Measurements from ENCODE around the gene IGFALS.

The IGFALS gene

DNA sequence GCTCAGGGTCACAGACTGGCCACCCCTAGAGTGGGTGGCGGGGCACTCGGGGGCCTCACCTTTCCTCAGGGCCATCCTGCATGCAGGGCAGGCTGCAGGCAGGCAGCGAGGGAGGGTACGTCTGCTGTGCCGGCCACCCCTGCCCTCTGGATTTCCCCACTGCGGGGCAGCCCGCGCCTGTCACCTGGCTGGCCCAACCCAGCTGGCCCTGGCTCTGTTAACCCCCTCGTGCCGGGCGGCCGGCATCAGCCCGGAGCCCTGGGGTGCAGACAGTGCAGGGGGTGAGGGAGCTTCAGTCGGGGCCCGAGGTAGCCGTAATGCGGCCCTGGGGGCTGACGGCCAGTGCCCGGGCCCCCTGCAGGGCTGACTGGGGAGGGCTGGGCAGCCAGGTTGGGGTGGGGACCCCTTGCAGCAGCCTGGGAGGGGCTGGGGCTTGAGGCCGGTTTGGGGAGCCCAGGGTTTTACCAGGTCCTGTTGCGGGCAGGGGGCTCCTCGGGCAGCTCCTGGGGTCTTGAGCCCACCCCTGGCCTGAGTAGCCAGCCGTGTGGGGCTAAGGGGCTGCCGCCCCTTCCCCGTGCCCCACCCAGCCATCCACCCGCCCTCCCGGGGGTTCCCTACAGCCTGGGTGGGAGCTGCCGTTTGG lies at the start of gene IGFALS:
TSS of gene IGFALS (minus strand) at position 128 of the 643 bp plus-strand sequence. CDS start at position 75, 53 bp downstream.
- DNase-seq = no peak

DNA sequence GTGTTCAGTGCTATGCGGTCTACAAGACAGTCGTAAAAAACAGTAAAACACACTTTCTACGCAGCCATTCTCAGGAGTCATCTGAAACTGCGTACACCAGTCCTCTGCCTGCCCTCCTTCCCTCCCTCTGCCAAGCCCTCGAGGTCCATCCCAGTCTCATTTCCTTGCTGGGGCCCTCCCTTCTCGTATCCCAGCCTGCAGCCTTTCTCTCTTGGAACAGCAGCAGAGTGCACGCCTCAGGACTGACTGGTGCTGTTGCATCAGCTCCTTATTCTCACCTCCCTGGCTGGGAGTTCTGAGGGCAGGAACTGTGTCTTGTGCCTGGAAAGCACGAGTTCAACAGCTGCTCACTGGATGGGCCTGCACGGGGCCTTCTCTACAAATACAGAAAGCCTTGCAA lies 46.0 kb upstream of the IGFALS start:
- DNase-seq = peak; percentile 83

DNA sequence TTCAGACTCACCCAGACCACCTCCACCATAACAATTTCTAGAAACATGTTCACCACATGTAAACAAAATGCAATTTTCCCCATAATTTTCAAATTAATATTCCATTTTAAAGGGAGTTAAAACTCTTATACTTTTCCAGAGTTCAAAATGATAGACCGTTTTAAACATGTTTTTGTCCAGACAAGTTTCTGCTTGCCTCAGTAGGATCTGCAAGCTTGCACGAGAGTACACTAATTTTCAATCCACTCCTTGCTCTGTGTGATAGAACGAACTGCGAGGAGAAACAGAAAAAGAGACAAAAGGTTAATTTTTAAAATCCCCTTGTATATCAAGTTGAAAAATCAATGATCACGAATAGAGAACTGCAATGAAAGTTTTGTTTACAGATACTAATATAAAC lies 40.6 kb upstream of the IGFALS start:
- no peak for DNase-seq

DNA sequence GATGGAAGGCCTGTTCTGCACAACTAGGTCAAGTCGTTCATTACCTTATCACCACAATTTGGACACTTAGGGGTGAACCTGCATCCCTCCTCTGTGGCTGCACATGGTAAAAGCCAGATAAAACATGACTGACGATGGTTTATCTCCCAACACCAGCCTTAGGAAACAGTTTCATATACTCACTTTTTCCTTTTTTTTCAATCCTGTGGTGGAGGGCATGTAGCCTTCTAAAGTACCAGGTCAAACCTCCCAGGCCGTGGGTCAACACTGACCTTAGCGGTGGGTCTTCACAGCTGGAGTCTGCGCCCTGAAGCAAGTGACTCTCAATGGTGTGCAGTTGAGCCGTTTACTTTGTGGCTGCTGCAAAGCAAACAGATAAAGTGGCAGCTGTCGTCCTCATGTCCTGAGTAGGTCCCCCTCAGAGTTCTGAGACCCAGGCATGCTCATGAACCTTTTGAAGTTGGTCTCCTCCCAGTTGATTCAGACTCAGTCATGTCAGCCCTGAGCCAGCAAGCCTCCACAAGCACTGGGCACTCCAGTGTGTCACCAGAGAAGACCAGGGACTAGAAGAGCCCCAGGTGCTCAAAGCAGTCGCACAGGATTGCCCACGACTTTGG lies 39.4 kb upstream of the IGFALS start:
- DNase-seq = no peak

DNA sequence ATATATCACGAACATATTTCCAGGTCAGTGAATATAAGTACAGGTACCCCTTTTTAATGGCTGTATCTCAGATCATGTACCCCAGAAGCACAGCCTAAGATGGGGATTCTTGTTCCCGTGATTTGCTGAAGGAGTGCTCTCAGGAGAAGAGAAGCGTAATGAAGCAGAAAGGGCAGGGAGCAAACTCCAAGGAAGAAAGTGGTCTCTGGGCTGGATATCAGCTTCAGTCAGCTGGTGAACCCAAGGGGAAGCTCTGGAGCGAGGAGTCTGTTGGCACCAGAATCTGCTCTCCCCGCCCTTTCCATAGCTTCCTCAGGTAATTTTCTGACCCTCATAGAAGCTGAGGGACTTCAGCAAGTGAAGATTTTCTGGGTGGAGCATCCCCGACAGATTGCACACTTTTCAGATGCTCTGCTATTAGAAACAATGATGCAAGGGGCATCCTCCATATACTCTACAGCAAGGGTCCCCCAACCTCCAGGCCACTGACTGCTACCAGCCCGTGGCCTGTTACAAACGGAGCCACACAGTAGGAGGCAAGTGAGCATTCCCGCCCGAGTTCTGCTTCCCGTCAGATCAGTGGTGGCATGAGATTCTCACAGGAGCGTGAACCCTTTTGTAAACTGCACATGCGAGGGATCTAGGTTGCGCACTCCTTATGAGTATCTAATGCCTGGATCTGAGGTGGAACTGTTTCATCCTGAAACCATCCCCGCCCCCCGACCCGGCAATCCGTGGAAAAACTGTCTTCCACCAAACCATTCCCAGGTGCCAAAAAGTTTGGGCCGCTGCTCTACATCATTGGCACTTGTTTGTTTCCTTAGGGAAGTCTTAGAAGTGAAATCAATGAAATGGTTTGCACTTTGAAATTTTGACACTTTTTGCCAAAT lies 37.9 kb upstream of the IGFALS start:
- DNase-seq = no peak

DNA sequence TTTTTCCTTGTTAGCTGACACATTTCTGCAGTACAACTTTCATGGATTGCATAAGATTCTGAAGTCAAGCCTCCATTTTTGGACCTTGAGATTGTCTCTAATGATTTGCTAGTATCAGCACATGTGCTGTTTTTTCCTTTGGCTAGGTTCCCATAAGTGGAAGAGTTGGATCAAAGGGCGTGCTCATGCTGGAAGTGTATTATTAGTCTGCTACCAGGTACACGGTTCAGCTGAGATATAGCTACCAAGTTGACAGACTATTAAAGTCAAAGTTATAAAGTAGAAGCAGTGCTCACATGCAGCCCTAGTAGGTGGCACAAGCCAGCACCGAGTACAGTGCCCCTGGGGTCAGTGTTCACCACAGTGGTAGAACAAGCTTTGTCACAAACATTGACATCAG lies 36.7 kb upstream of the IGFALS start:
- no peak for DNase-seq

DNA sequence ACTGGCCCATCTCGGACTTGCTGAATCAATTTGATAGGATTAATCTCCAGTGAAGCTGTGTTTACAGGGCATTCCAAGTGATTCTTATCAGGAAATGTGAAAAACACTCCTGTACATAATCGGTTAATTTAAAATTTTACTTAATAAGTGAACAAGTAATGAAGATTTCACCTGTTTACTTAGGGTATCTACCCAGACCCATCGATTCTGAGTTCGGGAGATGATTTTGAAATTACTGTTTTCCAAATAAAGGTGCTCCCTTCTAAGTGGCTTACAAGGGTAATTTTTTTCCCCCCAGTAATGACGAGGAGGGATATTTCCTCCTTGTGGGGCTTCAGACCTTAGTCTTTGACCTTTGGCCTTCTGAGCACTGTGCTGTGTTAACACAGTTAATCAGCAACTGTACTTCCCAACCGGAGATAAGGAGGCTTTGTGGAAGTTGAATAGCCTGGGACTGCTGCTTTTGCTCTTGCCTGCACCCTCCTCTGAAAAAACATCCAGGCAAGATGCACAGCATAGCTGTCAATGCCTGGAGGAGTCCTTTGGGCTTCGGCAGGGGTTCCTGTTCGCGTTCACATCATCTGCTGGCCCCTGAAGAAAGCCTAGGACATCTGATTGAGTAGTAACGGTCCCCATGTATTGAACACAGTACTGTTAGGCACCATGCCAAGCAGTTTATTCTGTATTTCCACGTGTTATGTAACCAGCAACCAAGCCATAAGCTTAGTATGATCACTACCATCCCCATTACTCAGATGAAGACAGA lies 35.3 kb upstream of the IGFALS start:
- DNase-seq = no peak

DNA sequence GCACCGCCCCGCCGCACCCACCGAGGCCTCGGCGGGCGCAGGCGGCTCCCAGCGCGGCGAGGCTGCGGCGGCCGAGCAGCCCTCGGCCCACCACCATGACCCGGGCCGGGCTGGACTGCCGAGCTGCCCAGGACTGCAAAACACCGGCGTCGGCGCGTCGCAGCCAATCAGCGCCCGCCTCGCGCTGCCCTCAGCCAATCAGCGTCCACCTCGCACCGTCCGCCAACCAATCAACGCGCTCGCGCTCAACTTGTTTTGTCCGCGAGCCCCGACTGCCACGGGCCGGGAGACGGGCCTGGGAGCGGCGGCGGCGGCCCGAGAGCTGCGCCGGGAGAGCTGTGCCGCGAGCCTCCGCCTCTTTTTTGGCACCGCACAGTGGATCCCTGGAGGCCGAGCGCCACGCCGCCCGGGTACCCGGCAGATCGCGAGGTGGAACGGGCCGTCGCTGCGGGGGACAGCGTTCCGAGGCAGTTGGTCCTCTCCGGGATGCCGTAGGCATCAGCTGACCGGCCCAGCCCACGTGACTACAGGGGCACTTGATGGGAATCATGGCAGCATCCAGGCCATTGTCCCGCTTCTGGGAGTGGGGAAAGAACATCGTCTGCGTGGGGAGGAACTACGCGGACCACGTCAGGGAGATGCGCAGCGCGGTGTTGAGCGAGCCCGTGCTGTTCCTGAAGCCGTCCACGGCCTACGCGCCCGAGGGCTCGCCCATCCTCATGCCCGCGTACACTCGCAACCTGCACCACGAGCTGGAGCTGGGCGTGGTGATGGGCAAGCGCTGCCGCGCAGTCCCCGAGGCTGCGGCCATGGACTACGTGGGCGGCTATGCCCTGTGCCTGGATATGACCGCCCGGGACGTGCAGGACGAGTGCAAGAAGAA lies 33.4 kb upstream of the IGFALS start, which contains the start of the genes FAHD1 and HAGH:
TSS of gene FAHD1 (plus strand) at position 516 of the 883 bp plus-strand sequence. CDS start at position 549, 33 bp downstream.
TSS of gene HAGH (minus strand) at position 135 of the 883 bp plus-strand sequence. CDS start at position 97, 38 bp downstream.
- DNase-seq = peak; percentile 92

DNA sequence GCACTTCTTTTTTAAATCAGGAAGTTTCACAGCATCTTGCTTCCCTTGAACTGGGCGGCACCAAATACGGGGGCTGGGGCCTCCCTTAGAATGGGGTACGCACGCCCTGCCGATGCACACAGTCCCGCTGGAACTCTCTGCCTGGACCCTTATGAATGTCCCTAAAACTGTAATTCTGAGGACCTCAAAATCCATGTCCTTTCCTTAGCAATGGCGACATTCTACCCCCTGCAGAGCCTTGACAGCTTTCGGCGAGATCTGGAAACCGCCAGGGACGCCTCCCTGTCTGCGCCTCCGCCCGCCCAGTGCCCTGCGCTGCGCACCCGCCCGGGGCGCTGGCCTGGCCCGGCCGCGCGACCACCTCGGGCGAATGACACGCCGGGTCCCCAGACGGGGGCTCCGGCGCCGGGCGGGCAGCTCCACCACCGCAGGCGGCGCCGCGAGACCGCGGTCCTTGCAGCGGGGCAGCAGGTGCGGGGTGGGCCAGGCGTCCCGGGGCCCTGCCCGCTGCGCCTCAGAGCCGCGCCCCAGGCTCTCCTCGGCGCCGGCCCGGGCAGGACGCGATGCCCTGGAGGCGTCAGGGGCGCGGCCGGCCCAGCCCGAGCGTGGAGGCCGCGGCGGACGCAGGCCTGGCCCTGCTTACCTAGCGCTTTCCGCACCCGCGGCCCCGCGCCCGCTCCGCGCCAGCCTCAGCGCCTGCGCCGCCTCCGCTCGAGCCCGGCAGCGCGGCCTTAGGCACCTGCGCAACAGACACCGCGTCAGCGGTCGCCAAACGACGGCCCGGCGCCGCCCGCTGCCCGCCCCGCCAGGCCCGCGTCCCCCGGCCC lies 32.6 kb upstream of the IGFALS start:
- DNase-seq = peak; percentile 27

DNA sequence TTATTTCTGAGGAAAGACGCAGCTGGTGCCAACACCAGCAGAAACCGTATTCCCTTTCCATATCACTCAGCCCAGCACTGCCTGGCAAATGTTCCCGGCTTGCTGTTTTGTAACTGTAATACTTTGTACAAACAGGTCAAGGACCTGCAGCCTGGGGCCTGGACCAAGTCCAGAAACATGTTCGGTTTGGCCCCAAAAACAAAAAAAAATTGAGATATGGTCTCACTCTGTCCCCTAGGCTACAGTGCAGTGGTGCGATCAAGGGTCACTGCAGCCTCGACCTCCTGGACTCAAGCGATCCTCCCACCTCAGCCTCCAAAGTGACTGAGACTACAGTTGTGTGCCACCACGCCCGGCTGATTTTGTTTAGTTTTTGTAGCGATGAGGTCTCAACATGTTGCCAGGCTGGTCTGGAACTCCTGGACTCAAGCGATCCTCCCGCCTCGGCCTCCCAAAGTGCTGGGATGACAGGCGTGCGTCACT lies 31.9 kb upstream of the IGFALS start:
- no peak for DNase-seq

DNA sequence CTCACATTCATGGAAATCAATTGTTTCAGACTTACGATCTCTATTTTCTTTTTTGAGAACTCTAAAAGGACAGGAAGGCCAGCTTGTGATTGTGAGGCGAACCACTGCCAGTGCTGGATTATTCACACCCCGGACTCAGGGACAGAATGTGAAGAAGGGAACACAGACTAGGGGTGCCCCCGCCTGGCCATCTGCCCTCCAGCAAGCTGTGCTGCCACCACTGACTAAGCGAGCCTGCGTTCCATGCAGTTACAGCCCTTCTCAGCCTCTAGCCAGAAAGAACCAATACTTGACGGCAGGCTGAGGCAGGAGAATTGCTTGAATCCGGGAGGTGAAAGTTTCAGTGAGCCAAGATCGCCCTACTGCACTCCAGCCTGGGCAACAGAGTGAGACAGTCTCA lies 30.3 kb upstream of the IGFALS start:
- peak; percentile 24 for DNase-seq

DNA sequence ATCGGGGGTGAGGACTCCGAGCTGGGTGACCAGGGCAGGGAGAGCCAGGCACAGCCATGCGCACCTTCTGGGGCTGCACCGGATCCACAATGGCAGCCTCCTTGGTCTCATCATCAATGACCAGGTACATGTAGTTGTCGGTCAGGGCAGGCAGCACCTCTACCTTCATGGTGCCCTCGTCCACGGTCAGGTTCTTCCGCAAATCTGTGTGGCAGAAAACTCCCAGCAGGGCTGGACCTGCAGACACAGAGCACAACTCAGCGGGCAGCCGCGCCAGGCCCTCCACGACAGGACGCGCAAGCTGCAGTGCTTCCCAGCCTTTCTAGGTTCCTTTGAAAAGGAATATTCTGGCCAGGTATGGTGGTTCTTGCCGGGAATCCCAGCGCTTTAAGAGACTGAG lies 29.3 kb upstream of the IGFALS start:
- no peak for DNase-seq

DNA sequence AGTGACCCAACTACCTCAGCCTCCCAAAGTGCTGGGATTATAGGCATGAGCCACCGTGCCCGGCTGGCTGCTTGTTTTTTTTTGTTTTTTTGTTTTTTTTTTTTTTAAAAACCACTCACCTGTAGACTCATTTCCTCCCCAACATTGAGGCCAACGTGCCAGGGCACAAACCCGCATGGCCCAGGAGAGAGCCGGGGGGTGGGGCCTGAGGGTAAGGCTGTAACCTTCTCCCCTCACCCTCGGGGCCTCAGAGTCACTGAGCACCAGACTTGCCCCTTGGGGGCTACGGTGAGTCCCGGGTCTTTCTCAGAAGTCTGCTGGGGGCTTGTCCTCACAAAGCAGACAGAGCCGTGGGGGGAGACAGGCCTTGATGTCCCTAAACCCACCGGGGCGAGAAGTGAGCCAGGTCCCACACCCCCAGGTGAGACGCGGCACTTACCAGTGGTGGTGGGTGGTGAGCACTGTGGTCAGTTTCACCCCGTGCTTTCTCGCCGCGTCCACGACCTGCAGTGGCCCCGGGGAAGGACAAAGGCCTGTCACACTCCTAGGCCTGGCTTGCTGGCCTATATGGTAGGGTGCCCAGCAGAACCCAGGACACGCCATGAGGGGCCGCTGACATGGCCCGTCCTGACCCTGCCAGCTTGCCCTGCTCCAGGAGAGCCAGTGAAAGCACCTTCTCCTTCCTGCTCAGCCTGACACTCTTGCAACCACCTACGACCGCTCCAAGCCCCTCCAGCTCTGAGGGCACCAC lies 28.5 kb upstream of the IGFALS start:
- no peak for DNase-seq

DNA sequence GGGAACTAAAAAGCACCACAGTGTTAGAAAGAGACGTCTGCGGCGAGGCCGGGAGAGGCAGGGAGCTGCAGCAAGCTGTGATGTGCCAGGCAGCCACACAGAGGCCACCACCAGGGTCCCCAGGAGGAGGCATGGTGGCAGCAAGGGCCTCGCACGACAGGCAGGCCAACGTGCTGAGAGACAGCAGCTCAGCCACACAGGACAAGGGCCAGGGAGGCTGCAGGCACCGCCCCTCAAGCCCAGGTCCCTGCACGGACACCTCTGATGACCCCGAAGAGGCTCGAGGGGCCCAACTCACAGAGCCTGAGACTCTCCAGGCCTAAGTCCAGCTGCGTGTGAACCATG lies 27.4 kb upstream of the IGFALS start:
- DNase-seq = no peak

DNA sequence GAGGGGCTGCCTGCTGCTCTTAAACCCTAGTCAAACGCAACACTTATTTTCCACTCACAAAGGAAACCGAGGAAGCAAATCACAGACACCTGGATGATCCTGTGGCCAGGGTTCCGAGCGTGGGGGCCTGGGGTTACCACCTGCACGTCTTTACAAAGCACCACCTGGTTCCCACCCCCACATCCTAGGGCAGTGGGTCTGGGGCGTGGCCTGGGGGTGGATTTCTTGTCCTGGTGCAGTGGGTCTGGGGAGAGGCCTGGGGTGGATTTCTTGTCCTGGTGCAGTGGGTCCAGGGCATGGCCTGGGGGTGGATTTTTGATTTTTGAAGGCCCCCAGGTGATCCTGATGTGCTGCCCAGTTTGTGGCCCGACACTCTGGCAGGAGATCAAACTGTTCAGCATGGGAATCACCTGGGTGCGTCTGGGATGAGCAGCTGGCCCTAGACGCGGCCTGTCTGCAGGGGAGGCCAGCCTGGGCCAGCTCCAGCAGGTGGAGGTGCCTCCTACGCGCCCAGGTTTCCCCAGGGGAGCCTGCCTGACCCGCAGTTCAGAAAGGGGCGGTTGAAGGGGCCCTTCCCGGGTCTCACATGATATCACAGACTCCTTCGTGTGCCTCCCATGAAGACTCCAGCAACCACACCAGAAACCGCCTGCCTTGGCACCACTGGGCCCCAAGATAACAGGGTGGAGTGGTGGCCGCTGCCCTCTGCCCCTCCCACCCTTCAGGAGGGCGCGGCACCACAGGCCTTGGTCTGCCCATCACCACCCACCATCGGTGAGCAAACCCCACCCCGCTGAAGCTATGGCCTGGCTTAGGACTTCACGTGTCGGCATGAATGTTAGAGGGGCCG lies 26.8 kb upstream of the IGFALS start:
- DNase-seq = no peak

DNA sequence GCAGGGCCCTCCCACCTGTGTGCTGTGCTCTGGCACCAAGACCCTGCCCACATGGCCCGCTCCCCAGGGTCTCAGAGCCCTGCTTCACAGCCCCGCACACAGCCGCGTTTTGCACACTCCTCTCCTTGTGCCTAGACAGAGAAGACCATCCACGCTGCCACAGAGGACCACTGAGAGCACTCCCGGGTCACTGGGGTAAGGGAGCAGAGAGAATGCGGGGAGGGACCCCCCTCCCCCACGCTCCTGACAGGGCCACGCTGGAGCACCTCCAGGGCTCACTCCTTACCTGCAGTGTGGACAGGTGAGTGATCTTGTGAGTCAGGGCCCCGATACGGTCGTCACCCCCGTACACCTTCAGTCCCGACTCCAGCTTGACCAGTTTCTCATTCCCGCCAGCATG lies 26.1 kb upstream of the IGFALS start:
- no peak for DNase-seq

DNA sequence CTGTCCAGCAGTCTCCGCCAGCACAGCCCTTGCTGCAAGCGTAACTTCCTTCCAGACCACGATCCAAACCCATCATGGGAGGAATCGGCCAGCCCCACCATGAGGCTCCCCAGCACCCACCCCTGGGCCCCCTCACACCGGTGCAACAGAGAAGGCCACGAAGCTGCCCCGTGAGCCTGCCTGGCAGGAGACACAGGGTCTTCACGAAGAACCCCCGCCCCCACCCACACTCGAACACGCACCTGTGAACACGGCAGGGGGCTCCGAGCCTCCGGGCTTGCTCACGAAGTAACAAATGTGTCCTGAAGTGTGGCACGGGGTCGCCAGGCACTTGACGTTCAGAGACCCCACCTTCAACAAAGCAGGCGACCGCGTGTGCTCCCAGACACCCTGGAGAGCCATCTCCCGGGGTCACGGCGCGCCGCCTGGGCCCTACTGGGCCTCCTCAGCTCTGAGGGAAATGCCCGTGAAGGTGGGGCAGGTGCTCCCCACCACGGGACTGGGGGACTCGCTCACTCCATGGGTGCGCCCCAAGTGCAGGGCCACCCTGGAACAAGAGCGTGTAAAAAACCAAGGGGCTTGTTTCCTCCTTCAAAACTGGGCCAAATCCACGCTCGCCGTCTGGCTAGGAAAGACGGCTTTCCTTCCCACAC lies 25.5 kb upstream of the IGFALS start:
- no peak for DNase-seq

DNA sequence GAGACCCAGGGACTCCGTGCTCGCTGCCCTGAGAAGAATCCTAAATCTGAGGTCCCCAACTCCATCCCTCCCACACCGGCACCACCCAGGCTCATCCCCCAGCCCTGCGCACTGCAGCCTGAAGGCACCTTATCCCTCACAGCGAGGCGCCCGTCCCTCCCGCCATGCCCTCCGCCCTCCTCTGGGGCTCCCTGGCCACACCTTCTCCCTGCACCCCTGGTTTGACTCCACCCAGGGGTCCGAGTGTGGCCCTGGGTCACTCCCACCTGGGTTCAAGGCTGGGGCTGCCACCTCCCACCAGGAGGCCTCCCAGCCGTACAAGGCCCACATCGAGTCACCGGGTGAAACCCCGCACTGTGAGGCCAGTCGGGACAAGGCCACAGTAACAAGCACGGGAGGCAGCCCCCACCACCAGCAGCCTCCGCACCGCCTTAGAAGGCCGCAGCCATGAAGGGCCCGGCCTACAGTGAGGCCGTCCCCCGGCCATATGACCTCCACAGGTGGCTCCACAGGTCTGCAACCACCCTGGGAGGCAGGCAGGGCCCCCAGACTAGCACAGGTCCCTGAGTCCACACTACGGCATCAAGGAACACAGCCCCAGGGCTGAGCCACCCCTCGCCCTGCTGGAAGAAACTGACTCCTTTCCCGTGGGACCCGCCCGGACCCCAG lies 24.8 kb upstream of the IGFALS start:
- no peak for DNase-seq
